AG09309 (cell line): ENCODE data around the gene POLR1E.
A peak's percentile ranks its signal among the peaks of the same experiment; 100 is the strongest.

Source experiments
- DNase-seq: peaks from one replicate; pipeline ENCODE4 v3.0.0-alpha.2; 2010; ENCODE audit warnings: low read depth
- H3K4me3 ChIP-seq: 2 replicates; pipeline ENCODE4 v1.5.1; 2011; ENCODE audit warnings: mild to moderate bottlenecking, low read depth, low read length, moderate library complexity; ENCODE audit not compliant: control insufficient read depth
- CTCF ChIP-seq: IDR thresholded peaks from 2 replicates; pipeline ENCODE4 v1.5.1; 2011; ENCODE audit warnings: mild to moderate bottlenecking, low read depth, low read length, inconsistent platforms; ENCODE audit not compliant: insufficient read depth, control insufficient read depth; ENCODE audit errors: missing control alignments

Gene POLR1E

GRCh38 chr9:37542488-37542887 is 56.7 kb downstream of the POLR1E start:
- TF ChIP-seq CTCF = no peak
- H3K4me3 ChIP-seq = no peak overlapping the region
- no peak for DNase-seq

- no peak overlapping the region for H3K4me3 ChIP-seq
- DNase-seq = no peak
- TF ChIP-seq CTCF = no peak
These were observed 57.1 kb downstream of the POLR1E start for GRCh38 chr9:37542895-37543294.

GRCh38 chr9:37543468-37543867 is 57.7 kb downstream of the POLR1E start:
- DNase-seq = no peak
- no peak for TF ChIP-seq CTCF
- no peak overlapping the region for H3K4me3 ChIP-seq

- DNase-seq = no peak
- TF ChIP-seq CTCF = no peak
These were observed 61.7 kb downstream of the POLR1E start for GRCh38 chr9:37547328-37547878.

GRCh38 chr9:37549527-37549926 is 63.8 kb downstream of the POLR1E start:
- TF ChIP-seq CTCF = no peak
- no peak for DNase-seq
- H3K4me3 ChIP-seq = no peak overlapping the region

More at GRCh38 chr9:37547328-37547878, 61.7 kb downstream of the POLR1E start:
- no peak overlapping the region for H3K4me3 ChIP-seq

GRCh38 chr9:37550781-37551180 is 65.0 kb downstream of the POLR1E start:
- no peak for TF ChIP-seq CTCF
- DNase-seq = peak; percentile 62
- no peak overlapping the region for H3K4me3 ChIP-seq

GRCh38 chr9:37551468-37551867 is 65.7 kb downstream of the POLR1E start:
- DNase-seq = no peak
- TF ChIP-seq CTCF = no peak
- H3K4me3 ChIP-seq = no peak overlapping the region
